Urothelium cell line (cell line): ENCODE results near the gene NTF3.

Source experiments
- DNase-seq: peaks from one replicate; pipeline ENCODE4 v3.0.0; 2011; ENCODE audit warnings: low spot score, mixed read lengths
- FAIRE-seq: peaks from 2 replicates; lab custom pipeline; 2011; peaks lifted over from hg19 to GRCh38; lab: Jason Lieb, UNC

NTF3 gene

GRCh38 chr12:5430641-5431603 lies 986 bp upstream of the NTF3 start:
- FAIRE-seq (peak; percentile 53), DNase-seq (no peak)

GRCh38 chr12:5433081-5433844 lies 1.4 kb downstream of the NTF3 start:
- DNase-seq (no peak), FAIRE-seq (no peak)

GRCh38 chr12:5433845-5434646 lies 2.1 kb downstream of the NTF3 start:
- peak; percentile 80 for FAIRE-seq
- no peak for DNase-seq

GRCh38 chr12:5434647-5435560 lies 3.0 kb downstream of the NTF3 start:
- FAIRE-seq (peak; percentile 13), DNase-seq (no peak)

GRCh38 chr12:5437182-5437583 lies 5.3 kb downstream of the NTF3 start:
- DNase-seq (no peak), FAIRE-seq (no peak)

GRCh38 chr12:5437589-5437988 lies 5.7 kb downstream of the NTF3 start:
- FAIRE-seq, result no peak

GRCh38 chr12:5438671-5439200 lies 6.8 kb downstream of the NTF3 start:
- no peak for DNase-seq

More at GRCh38 chr12:5437589-5437988, 5.7 kb downstream of the NTF3 start:
- DNase-seq, result no peak

GRCh38 chr12:5439371-5439771 lies 7.5 kb downstream of the NTF3 start:
- FAIRE-seq (peak; percentile 92), DNase-seq (no peak)

More at GRCh38 chr12:5438671-5439200, 6.8 kb downstream of the NTF3 start:
- FAIRE-seq, result peak; percentile 32

GRCh38 chr12:5439788-5440300 lies 7.9 kb downstream of the NTF3 start:
- no peak for DNase-seq
- FAIRE-seq, result no peak

- FAIRE-seq, result no peak
- DNase-seq, result no peak
Measured at GRCh38 chr12:5440978-5441377, 9.1 kb downstream of the NTF3 start.

GRCh38 chr12:5441497-5442236 lies 9.8 kb downstream of the NTF3 start:
- FAIRE-seq (peak; percentile 90), DNase-seq (peak; percentile 86)

GRCh38 chr12:5442251-5443006 lies 10.5 kb downstream of the NTF3 start:
- DNase-seq (peak; percentile 80), FAIRE-seq (peak; percentile 53)

GRCh38 chr12:5444520-5444919 lies 12.6 kb downstream of the NTF3 start:
- FAIRE-seq (no peak), DNase-seq (no peak)

GRCh38 chr12:5447320-5447719 lies 15.4 kb downstream of the NTF3 start:
- no peak for FAIRE-seq
- no peak for DNase-seq

- no peak for FAIRE-seq
- no peak for DNase-seq
Measured at GRCh38 chr12:5451251-5451650, 19.3 kb downstream of the NTF3 start.

GRCh38 chr12:5452569-5452968 lies 20.7 kb downstream of the NTF3 start:
- no peak for DNase-seq
- FAIRE-seq, result no peak

GRCh38 chr12:5453466-5453865 lies 21.6 kb downstream of the NTF3 start:
- no peak for FAIRE-seq
- DNase-seq, result no peak

- FAIRE-seq, result peak; percentile 91
Measured at GRCh38 chr12:5455045-5455444, 23.1 kb downstream of the NTF3 start.

More at GRCh38 chr12:5455045-5455444, 23.1 kb downstream of the NTF3 start:
- no peak for DNase-seq
